Keratinocyte (primary cell): ENCODE results near the gene TRAT1. TPM values are rescaled to one million over a fixed set of nuclear protein-coding genes. Genes with fewer than 3 reads are reported as not detected.

Source experiments
- DNase-seq: peaks from one replicate; pipeline ENCODE4 v3.0.0-alpha.2; 2011; ENCODE audit warnings: low read depth, missing footprints, low spot score
- FAIRE-seq: peaks from 2 replicates; lab custom pipeline; 2011; peaks lifted over from hg19 to GRCh38; lab: Jason Lieb, UNC
- H2AFZ ChIP-seq: 2 replicates; pipeline ENCODE4 v1.6.0; 2012; ENCODE audit warnings: low read length, control low read depth, inconsistent platforms; ENCODE audit not compliant: control insufficient read depth
- H3K27ac ChIP-seq: 2 replicates; pipeline ENCODE4 v1.5.1; 2011; ENCODE audit warnings: low read length; ENCODE audit not compliant: control insufficient read depth, insufficient read depth
- H3K27me3 ChIP-seq: 3 replicates; pipeline ENCODE4 v1.6.0; 2011; ENCODE audit warnings: low read length; ENCODE audit not compliant: control insufficient read depth, insufficient read depth; ENCODE audit errors: extremely low read depth
- H3K36me3 ChIP-seq, 2 experiments: 2 replicates in 1 of 2; 3 replicates in 1 of 2; pipeline ENCODE4 v1.5.1; 2011; ENCODE audit warnings: low read length in 2 of 2, mild to moderate bottlenecking in 1 of 2; ENCODE audit not compliant: control insufficient read depth in 2 of 2, insufficient read depth in 2 of 2; ENCODE audit errors: extremely low read depth in 1 of 2
- H3K4me1 ChIP-seq: 3 replicates; pipeline ENCODE4 v1.5.1; 2011; ENCODE audit warnings: low read length; ENCODE audit not compliant: control insufficient read depth, insufficient read depth; ENCODE audit errors: extremely low read depth
- H3K4me2 ChIP-seq: 3 replicates; pipeline ENCODE4 v1.6.0; 2011; ENCODE audit warnings: low read depth, low read length; ENCODE audit not compliant: control insufficient read depth, insufficient read depth; ENCODE audit errors: extremely low read depth
- H3K4me3 ChIP-seq, 3 experiments: fragments of 200-600 bp in 1 of 3; sonication (generic) in 1 of 3; 2 replicates in 2 of 3; 3 replicates in 1 of 3; pipeline ENCODE4 v1.5.1; 2011 to 2016; ENCODE audit warnings: low read length in 3 of 3, mild to moderate bottlenecking in 3 of 3, control low read depth in 2 of 3, inconsistent platforms in 1 of 3, low read depth in 1 of 3, mixed read lengths in 1 of 3, mixed run types in 1 of 3, moderate library complexity in 1 of 3; ENCODE audit not compliant: control insufficient read depth in 2 of 3, insufficient read depth in 2 of 3; ENCODE audit errors: extremely low read depth in 1 of 3
- H3K79me2 ChIP-seq: 2 replicates; pipeline ENCODE4 v1.6.0; 2012; ENCODE audit warnings: low read length; ENCODE audit not compliant: control insufficient read depth, insufficient read depth
- H3K9ac ChIP-seq: 3 replicates; pipeline ENCODE4 v1.6.0; 2011; ENCODE audit warnings: low read length; ENCODE audit not compliant: control insufficient read depth, insufficient read depth; ENCODE audit errors: extremely low read depth
- H3K9me1 ChIP-seq: 3 replicates; pipeline ENCODE4 v1.6.0; 2011; ENCODE audit warnings: low read length; ENCODE audit not compliant: control insufficient read depth, insufficient read depth; ENCODE audit errors: extremely low read depth
- H3K9me3 ChIP-seq: 2 replicates; pipeline ENCODE4 v1.5.1; 2012; ENCODE audit warnings: low read depth, low read length; ENCODE audit not compliant: control insufficient read depth
- H4K20me1 ChIP-seq: 3 replicates; pipeline ENCODE4 v1.6.0; 2011; ENCODE audit warnings: low read length; ENCODE audit not compliant: control insufficient read depth, insufficient read depth; ENCODE audit errors: extremely low read depth
- EZH2 ChIP-seq: IDR thresholded peaks from one replicate; pipeline ENCODE4 v1.6.1; 2012; ENCODE audit warnings: inconsistent platforms, mild to moderate bottlenecking, low read length, moderate library complexity
- dilution Hi-C: fragments of 300-500 bp; cut with MboI; formaldehyde crosslinking; loops from one replicate; pipeline ENCODE4 v1.7.0; 2020; ENCODE audit warnings: low sequenced_read_pairs; ENCODE audit not compliant: extremely low pct_ligation_motif_present
- polyA plus RNA-seq, 5 experiments: library from polyadenylated mRNA; depleted of rRNA in 3 of 5; stranded (reverse) in 3 of 5; stranded (forward) in 1 of 5; unstranded in 1 of 5; fragments of >200 nt; gene quantifications; 1 replicate in 1 of 5; 2 replicates in 3 of 5; 3 replicates in 1 of 5; pipeline versions ENCODE4 v1.2.1 to v1.2.3, GENCODE V29; 2011 to 2012; ENCODE audit warnings: missing spikeins in 2 of 5, low read depth in 1 of 5, low replicate concordance in 1 of 5
- TF ChIP-seq, protein P1 (sequence below), 3 experiments: IDR thresholded peaks in 1 of 3; conservative IDR thresholded peaks in 1 of 3; optimal IDR thresholded peaks in 1 of 3; 2 replicates in 2 of 3; 3 replicates in 1 of 3; pipeline versions ENCODE3 to v1.5.1; 2011; ENCODE audit warnings: low read length in 3 of 3, mild to moderate bottlenecking in 3 of 3, moderate library complexity in 2 of 3, control low read depth in 1 of 3, inconsistent platforms in 1 of 3; ENCODE audit not compliant: insufficient read depth in 2 of 3; ENCODE audit errors: extremely low read depth in 1 of 3

Gene TRAT1
- polyA plus RNA-seq, 1 donor (not counting 4 experiments of a cell fraction or from before 2014, with no cell fraction given): not detected

DNA sequence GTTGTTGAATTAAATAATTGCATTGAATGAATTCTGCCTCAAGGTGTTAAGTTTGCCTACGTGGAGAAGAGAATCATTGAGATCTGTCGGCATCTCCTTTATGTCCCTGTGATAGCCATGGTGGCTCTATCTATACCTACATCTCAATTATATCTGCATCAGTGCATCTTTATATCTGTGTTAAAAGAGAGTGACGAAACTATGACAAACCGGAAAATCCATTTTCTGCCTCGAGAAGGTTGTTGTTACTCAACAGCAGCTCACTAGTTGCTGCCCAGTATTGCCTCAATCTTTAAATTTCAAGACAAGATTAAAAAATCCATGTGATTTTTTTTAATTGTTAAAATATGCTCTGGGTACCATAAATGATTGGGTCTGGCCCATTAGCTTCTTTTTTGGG lies 72.4 kb downstream of the TRAT1 start:
- no peaks in the 10 kb centered on the region for H3K79me2 ChIP-seq
- H3K9ac ChIP-seq: no peak overlapping the region
- H3K4me1 ChIP-seq: no peaks in the 10 kb centered on the region
- no peak for FAIRE-seq
- H3K9me3 ChIP-seq: no peaks in the 10 kb centered on the region
- H3K27me3 ChIP-seq: no peaks in the 10 kb centered on the region
- no peak overlapping the region for H2AFZ ChIP-seq
- H4K20me1 ChIP-seq: no peaks in the 10 kb centered on the region
- no peak overlapping the region for H3K27ac ChIP-seq
- H3K4me2 ChIP-seq: no peak overlapping the region
- dilution Hi-C loops: no loop called here
- no peaks in the 10 kb centered on the region for H3K36me3 ChIP-seq
- no peak for DNase-seq
- no peak overlapping the region for H3K4me3 ChIP-seq
- TF ChIP-seq EZH2: no peak
- TF ChIP-seq, protein P1, sequence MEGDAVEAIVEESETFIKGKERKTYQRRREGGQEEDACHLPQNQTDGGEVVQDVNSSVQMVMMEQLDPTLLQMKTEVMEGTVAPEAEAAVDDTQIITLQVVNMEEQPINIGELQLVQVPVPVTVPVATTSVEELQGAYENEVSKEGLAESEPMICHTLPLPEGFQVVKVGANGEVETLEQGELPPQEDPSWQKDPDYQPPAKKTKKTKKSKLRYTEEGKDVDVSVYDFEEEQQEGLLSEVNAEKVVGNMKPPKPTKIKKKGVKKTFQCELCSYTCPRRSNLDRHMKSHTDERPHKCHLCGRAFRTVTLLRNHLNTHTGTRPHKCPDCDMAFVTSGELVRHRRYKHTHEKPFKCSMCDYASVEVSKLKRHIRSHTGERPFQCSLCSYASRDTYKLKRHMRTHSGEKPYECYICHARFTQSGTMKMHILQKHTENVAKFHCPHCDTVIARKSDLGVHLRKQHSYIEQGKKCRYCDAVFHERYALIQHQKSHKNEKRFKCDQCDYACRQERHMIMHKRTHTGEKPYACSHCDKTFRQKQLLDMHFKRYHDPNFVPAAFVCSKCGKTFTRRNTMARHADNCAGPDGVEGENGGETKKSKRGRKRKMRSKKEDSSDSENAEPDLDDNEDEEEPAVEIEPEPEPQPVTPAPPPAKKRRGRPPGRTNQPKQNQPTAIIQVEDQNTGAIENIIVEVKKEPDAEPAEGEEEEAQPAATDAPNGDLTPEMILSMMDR (optimal IDR thresholded peaks at IDR 0.05 in 1 of 3, IDR thresholded peaks at IDR 0.05 in 1 of 3, conservative IDR thresholded peaks at IDR 0.05 in 1 of 3; ENCODE audit: extremely low read depth in 1 of 3, insufficient read depth in 2 of 3, low read length in 3 of 3): no peak
- no peaks in the 10 kb centered on the region for H3K9me1 ChIP-seq

DNA sequence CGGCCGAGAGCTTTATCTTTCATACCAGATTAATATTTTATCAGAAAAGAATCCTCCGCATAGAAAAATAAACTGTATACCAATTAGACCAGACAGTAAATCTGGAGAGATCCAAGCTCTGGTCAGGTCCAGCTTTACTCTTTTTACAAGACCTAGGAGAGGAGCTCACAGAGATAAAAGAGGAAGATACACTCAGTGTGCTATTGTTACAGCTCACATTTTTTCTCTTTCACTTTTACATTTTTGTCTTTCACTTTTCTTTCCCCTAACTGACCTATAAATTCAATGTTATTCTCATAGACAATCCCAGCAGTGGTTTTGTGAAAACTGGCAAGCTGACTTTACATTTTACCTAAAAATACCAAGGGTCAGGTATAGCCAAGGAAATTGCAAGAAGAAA lies 75.3 kb downstream of the TRAT1 start:
- TF ChIP-seq, protein P1 (optimal IDR thresholded peaks at IDR 0.05 in 1 of 3, IDR thresholded peaks at IDR 0.05 in 1 of 3, conservative IDR thresholded peaks at IDR 0.05 in 1 of 3; ENCODE audit: extremely low read depth in 1 of 3, insufficient read depth in 2 of 3, low read length in 3 of 3): no peak
- TF ChIP-seq EZH2: no peak
- H4K20me1 ChIP-seq: no peaks in the 10 kb centered on the region
- H3K9me3 ChIP-seq: no peaks in the 10 kb centered on the region
- no peaks in the 10 kb centered on the region for H3K9me1 ChIP-seq
- H2AFZ ChIP-seq: no peak overlapping the region
- FAIRE-seq (no peak), DNase-seq (no peak)
- H3K27ac ChIP-seq: no peak overlapping the region
- H3K79me2 ChIP-seq: no peaks in the 10 kb centered on the region
- H3K27me3 ChIP-seq: no peaks in the 10 kb centered on the region
- no peak overlapping the region for H3K4me2 ChIP-seq
- H3K4me3 ChIP-seq: no peak overlapping the region
- dilution Hi-C loops: no loop called here
- no peaks in the 10 kb centered on the region for H3K36me3 ChIP-seq
- H3K9ac ChIP-seq: no peak overlapping the region
- no peaks in the 10 kb centered on the region for H3K4me1 ChIP-seq
